ENCODE results near the gene PPTC7.
"Not testable (repeated sequence)": the region's sequence is repeated elsewhere in the genome, so short reads cannot be mapped to it uniquely, and the experiment has no call there.

PPTC7 gene

GRCh38 chr12:110562386-110562785, 20.7 kb downstream of the PPTC7 start:
- peak; percentile 33 for FAIRE-seq
- TF ChIP-seq SPI1 (IDR thresholded peaks at IDR 0.05; ENCODE audit: low read depth, low read length): peak; percentile 92
- not testable (repeated sequence) for DNase-seq (ENCODE audit: insufficient read length, low spot score)

- no peak for DNase-seq (ENCODE audit: insufficient read length, low spot score)
Measured at GRCh38 chr12:110561471-110562201, 21.5 kb downstream of the PPTC7 start.

GRCh38 chr12:110560946-110561345, 22.2 kb downstream of the PPTC7 start:
- FAIRE-seq (no peak), DNase-seq (ENCODE audit: insufficient read length, low spot score) (no peak)
- TF ChIP-seq POU2F2 (IDR thresholded peaks at IDR 0.05; ENCODE audit: low read depth, low read length) (no peak), POLR2A (IDR thresholded peaks at IDR 0.05; ENCODE audit: low read depth, low read length) (no peak), PAX5 (IDR thresholded peaks at IDR 0.05; ENCODE audit: insufficient read depth, low read length, severe bottlenecking) (no peak), TAF1 (IDR thresholded peaks at IDR 0.05; ENCODE audit: low read depth, low read length) (no peak), POLR2AphosphoS5 (IDR thresholded peaks at IDR 0.05; ENCODE audit: low read depth, low read length) (no peak), SPI1 (IDR thresholded peaks at IDR 0.05; ENCODE audit: low read depth, low read length) (no peak)

More at GRCh38 chr12:110561471-110562201, 21.5 kb downstream of the PPTC7 start:
- TF ChIP-seq POU2F2 (IDR thresholded peaks at IDR 0.05; ENCODE audit: low read depth, low read length): no peak
- no peak for TF ChIP-seq SPI1 (IDR thresholded peaks at IDR 0.05; ENCODE audit: low read depth, low read length)
- TF ChIP-seq TAF1 (IDR thresholded peaks at IDR 0.05; ENCODE audit: low read depth, low read length): no peak
- TF ChIP-seq PAX5 (IDR thresholded peaks at IDR 0.05; ENCODE audit: insufficient read depth, low read length, severe bottlenecking): no peak
- no peak for TF ChIP-seq POLR2A (IDR thresholded peaks at IDR 0.05; ENCODE audit: low read depth, low read length)
- no peak for TF ChIP-seq POLR2AphosphoS5 (IDR thresholded peaks at IDR 0.05; ENCODE audit: low read depth, low read length)
- FAIRE-seq: no peak

GRCh38 chr12:110560048-110560447, 23.1 kb downstream of the PPTC7 start:
- TF ChIP-seq POLR2AphosphoS5 (IDR thresholded peaks at IDR 0.05; ENCODE audit: low read depth, low read length) (no peak), SPI1 (IDR thresholded peaks at IDR 0.05; ENCODE audit: low read depth, low read length) (no peak), PAX5 (IDR thresholded peaks at IDR 0.05; ENCODE audit: insufficient read depth, low read length, severe bottlenecking) (no peak), TAF1 (IDR thresholded peaks at IDR 0.05; ENCODE audit: low read depth, low read length) (no peak), POU2F2 (IDR thresholded peaks at IDR 0.05; ENCODE audit: low read depth, low read length) (no peak), POLR2A (IDR thresholded peaks at IDR 0.05; ENCODE audit: low read depth, low read length) (no peak)
- no peak for FAIRE-seq
- no peak for DNase-seq (ENCODE audit: insufficient read length, low spot score)

GRCh38 chr12:110558945-110559344, 24.2 kb downstream of the PPTC7 start:
- DNase-seq (ENCODE audit: insufficient read length, low spot score); FAIRE-seq: not testable (repeated sequence)

- no peak for TF ChIP-seq PAX5 (IDR thresholded peaks at IDR 0.05; ENCODE audit: insufficient read depth, low read length, severe bottlenecking)
- TF ChIP-seq POLR2AphosphoS5 (IDR thresholded peaks at IDR 0.05; ENCODE audit: low read depth, low read length): no peak
- no peak for TF ChIP-seq TAF1 (IDR thresholded peaks at IDR 0.05; ENCODE audit: low read depth, low read length)
- TF ChIP-seq POU2F2 (IDR thresholded peaks at IDR 0.05; ENCODE audit: low read depth, low read length): no peak
- TF ChIP-seq SPI1 (IDR thresholded peaks at IDR 0.05; ENCODE audit: low read depth, low read length): no peak
- TF ChIP-seq POLR2A (IDR thresholded peaks at IDR 0.05; ENCODE audit: low read depth, low read length): no peak
- FAIRE-seq: no peak
- DNase-seq (ENCODE audit: insufficient read length, low spot score): no peak
Measured at GRCh38 chr12:110557300-110557699, 25.8 kb downstream of the PPTC7 start.

GRCh38 chr12:110556705-110557104, 26.4 kb downstream of the PPTC7 start:
- TF ChIP-seq POLR2AphosphoS5 (IDR thresholded peaks at IDR 0.05; ENCODE audit: low read depth, low read length) (no peak), POLR2A (IDR thresholded peaks at IDR 0.05; ENCODE audit: low read depth, low read length) (no peak), SPI1 (IDR thresholded peaks at IDR 0.05; ENCODE audit: low read depth, low read length) (no peak), TAF1 (IDR thresholded peaks at IDR 0.05; ENCODE audit: low read depth, low read length) (no peak), PAX5 (IDR thresholded peaks at IDR 0.05; ENCODE audit: insufficient read depth, low read length, severe bottlenecking) (no peak), POU2F2 (IDR thresholded peaks at IDR 0.05; ENCODE audit: low read depth, low read length) (no peak)
- FAIRE-seq (no peak), DNase-seq (ENCODE audit: insufficient read length, low spot score) (no peak)

- FAIRE-seq (no peak), DNase-seq (ENCODE audit: insufficient read length, low spot score) (no peak)
- no peak for TF ChIP-seq PAX5 (IDR thresholded peaks at IDR 0.05; ENCODE audit: insufficient read depth, low read length, severe bottlenecking)
- no peak for TF ChIP-seq POU2F2 (IDR thresholded peaks at IDR 0.05; ENCODE audit: low read depth, low read length)
- no peak for TF ChIP-seq POLR2AphosphoS5 (IDR thresholded peaks at IDR 0.05; ENCODE audit: low read depth, low read length)
- TF ChIP-seq TAF1 (IDR thresholded peaks at IDR 0.05; ENCODE audit: low read depth, low read length): no peak
Measured at GRCh38 chr12:110555577-110556406, 27.3 kb downstream of the PPTC7 start.

- FAIRE-seq: no peak
- TF ChIP-seq POU2F2 (IDR thresholded peaks at IDR 0.05; ENCODE audit: low read depth, low read length) (no peak), POLR2AphosphoS5 (IDR thresholded peaks at IDR 0.05; ENCODE audit: low read depth, low read length) (no peak)
- no peak for DNase-seq (ENCODE audit: insufficient read length, low spot score)
Measured at GRCh38 chr12:110554184-110554583, 28.9 kb downstream of the PPTC7 start.

- DNase-seq (ENCODE audit: insufficient read length, low spot score): no peak
- FAIRE-seq: no peak
- TF ChIP-seq POLR2AphosphoS5 (IDR thresholded peaks at IDR 0.05; ENCODE audit: low read depth, low read length) (no peak), SPI1 (IDR thresholded peaks at IDR 0.05; ENCODE audit: low read depth, low read length) (no peak), PAX5 (IDR thresholded peaks at IDR 0.05; ENCODE audit: insufficient read depth, low read length, severe bottlenecking) (no peak), POU2F2 (IDR thresholded peaks at IDR 0.05; ENCODE audit: low read depth, low read length) (no peak), POLR2A (IDR thresholded peaks at IDR 0.05; ENCODE audit: low read depth, low read length) (no peak), TAF1 (IDR thresholded peaks at IDR 0.05; ENCODE audit: low read depth, low read length) (no peak)
Measured at GRCh38 chr12:110550981-110551380, 32.1 kb downstream of the PPTC7 start.

Measured in GM12891 (cell line).